IMR-90 (cell line): Measurements from ENCODE around the gene GABBR2. TPM values are rescaled to one million over a fixed set of nuclear protein-coding genes. Genes with fewer than 3 reads are reported as not detected.

Source experiments
- ATAC-seq: fragments of 200-7000 bp; cut with Tn5 transposase; 2 replicates; pipeline ENCODE4 v1.9.1; 2020; ENCODE audit warnings: low read depth, mild to moderate bottlenecking, moderate library complexity
- BruUV-seq: library from RNA; stranded (reverse); fragments of 400-500 nt; replicated peaks from 2 replicates; lab custom pipeline; 2021; lab: Mats Ljungman, UMichigan
- CTCF ChIA-PET: fragments of 300-600 bp; formaldehyde crosslinking; extraction: SDS; loops from one replicate; lab custom pipeline; 2021; ENCODE audit warnings: antibody characterized with exemption; lab: Yijun Ruan, JAX
- POLR2A ChIA-PET: fragments of 300-600 bp; sonication (Branson Sonifier 250); formaldehyde crosslinking; loops from one replicate; lab custom pipeline; 2022; ENCODE audit warnings: antibody characterized with exemption; ENCODE audit not compliant: unreplicated experiment; lab: Charles Lee
- DNase-seq: peaks from one replicate; pipeline ENCODE4 v3.0.0; 2013
- H2AFZ ChIP-seq: replicated peaks from 2 replicates; pipeline ENCODE3; 2013; ENCODE audit warnings: low read length, mild to moderate bottlenecking; ENCODE audit not compliant: poor library complexity
- H2AK5ac ChIP-seq: 2 replicates; pipeline ENCODE4 v1.6.1; 2013; ENCODE audit warnings: low read depth, low read length, inconsistent platforms
- H2AK9ac ChIP-seq: replicated peaks from 2 replicates; pipeline ENCODE3; 2013; ENCODE audit warnings: mild to moderate bottlenecking, low read depth, low read length, moderate library complexity; ENCODE audit not compliant: poor library complexity
- H2BK120ac ChIP-seq: 2 replicates; pipeline ENCODE4 v1.6.1; 2013; ENCODE audit warnings: low read depth, low read length, inconsistent platforms
- H2BK15ac ChIP-seq: 3 replicates; pipeline ENCODE4 v1.6.1; 2013; ENCODE audit warnings: low read depth, low read length, inconsistent platforms
- H2BK20ac ChIP-seq: 2 replicates; pipeline ENCODE4 v1.6.1; 2013; ENCODE audit warnings: low read depth, mild to moderate bottlenecking, inconsistent platforms, low read length, moderate library complexity
- H2BK5ac ChIP-seq: 2 replicates; pipeline ENCODE4 v1.6.1; 2013; ENCODE audit warnings: mild to moderate bottlenecking, low read depth, low read length, inconsistent platforms; ENCODE audit not compliant: poor library complexity, severe bottlenecking
- H3K14ac ChIP-seq: replicated peaks from 2 replicates; pipeline ENCODE4 v1.6.1; 2013; ENCODE audit warnings: low read depth, low read length, inconsistent platforms
- H3K18ac ChIP-seq: 2 replicates; pipeline ENCODE4 v1.6.1; 2013; ENCODE audit warnings: low read depth, low read length, control low read depth
- H3K23ac ChIP-seq: 2 replicates; pipeline ENCODE4 v1.6.1; 2013; ENCODE audit warnings: low read depth, low read length, inconsistent platforms
- H3K27ac ChIP-seq: 2 replicates; pipeline ENCODE4 v1.5.1; 2013; ENCODE audit warnings: mild to moderate bottlenecking, control low read depth, low read length; ENCODE audit not compliant: insufficient read depth
- H3K27me3 ChIP-seq: 2 replicates; pipeline ENCODE4 v1.6.1; 2013; ENCODE audit warnings: low read length; ENCODE audit not compliant: control insufficient read depth, insufficient read depth
- H3K36me3 ChIP-seq: 2 replicates; pipeline ENCODE4 v1.6.1; 2013; ENCODE audit warnings: low read length, mixed read lengths; ENCODE audit not compliant: control insufficient read depth, insufficient read depth
- H3K4ac ChIP-seq: 2 replicates; pipeline ENCODE4 v1.6.1; 2013; ENCODE audit warnings: low read depth, low read length, inconsistent platforms
- H3K4me1 ChIP-seq: 2 replicates; pipeline ENCODE4 v1.6.1; 2013; ENCODE audit warnings: low read length, mixed read lengths; ENCODE audit not compliant: control insufficient read depth, insufficient read depth
- H3K4me2 ChIP-seq: 2 replicates; pipeline ENCODE4 v1.6.1; 2013; ENCODE audit warnings: low read depth, mild to moderate bottlenecking, control low read depth, low read length, moderate library complexity
- H3K4me3 ChIP-seq: 2 replicates; pipeline ENCODE4 v1.5.1; 2013; ENCODE audit warnings: low read depth, mild to moderate bottlenecking, control low read depth, low read length, moderate library complexity; ENCODE audit not compliant: insufficient read depth
- H3K56ac ChIP-seq: 2 replicates; pipeline ENCODE4 v1.6.1; 2013; ENCODE audit warnings: low read length, inconsistent platforms; ENCODE audit not compliant: insufficient read depth; ENCODE audit errors: extremely low read depth
- H3K79me1 ChIP-seq, 2 experiments: 2 replicates each; pipeline ENCODE4 v1.6.1; 2013; ENCODE audit warnings: low read length in 2 of 2, inconsistent platforms in 1 of 2, low read depth in 1 of 2
- H3K9ac ChIP-seq: 2 replicates; pipeline ENCODE4 v1.6.1; 2013; ENCODE audit warnings: low read depth, low read length, control low read depth
- H3K9me1 ChIP-seq: 2 replicates; pipeline ENCODE4 v1.6.1; 2013; ENCODE audit warnings: low read length, inconsistent platforms; ENCODE audit not compliant: insufficient read depth
- H3K9me3 ChIP-seq: 2 replicates; pipeline ENCODE4 v1.6.1; 2013; ENCODE audit warnings: low read length; ENCODE audit not compliant: control insufficient read depth, insufficient read depth
- H4K20me1 ChIP-seq: 2 replicates; pipeline ENCODE4 v1.6.1; 2013; ENCODE audit warnings: low read length, inconsistent platforms; ENCODE audit not compliant: insufficient read depth
- H4K5ac ChIP-seq: 2 replicates; pipeline ENCODE4 v1.6.1; 2013; ENCODE audit warnings: mild to moderate bottlenecking, low read depth, low read length, control low read depth
- H4K8ac ChIP-seq, 2 experiments: 2 replicates each; pipeline ENCODE4 v1.6.1; 2013; ENCODE audit warnings: low read depth in 2 of 2, low read length in 2 of 2, control low read depth in 1 of 2, inconsistent platforms in 1 of 2
- H4K91ac ChIP-seq: 2 replicates; pipeline ENCODE4 v1.6.1; 2013; ENCODE audit warnings: low read depth, low read length, inconsistent platforms; ENCODE audit not compliant: insufficient read depth
- CEBPB ChIP-seq: IDR thresholded peaks from 2 replicates; pipeline ENCODE4 v1.6.1; 2012; ENCODE audit warnings: low read depth, low read length, improper control_type of control experiment
- CHD1 ChIP-seq: IDR thresholded peaks from 2 replicates; pipeline ENCODE4 v1.6.1; 2012; ENCODE audit warnings: low read depth, low read length, improper control_type of control experiment
- CTCF ChIP-seq: conservative IDR thresholded peaks from 2 replicates; pipeline ENCODE4 v1.5.1; 2012; ENCODE audit warnings: mild to moderate bottlenecking, low read depth, low read length, improper control_type of control experiment
- ELK1 ChIP-seq: fragments of 150-350 bp; IDR thresholded peaks from 2 replicates; pipeline ENCODE4 v1.6.1; 2016; ENCODE audit warnings: low read depth, mild to moderate bottlenecking, low read length, moderate library complexity, borderline replicate concordance
- FOS ChIP-seq: fragments of 150-350 bp; IDR thresholded peaks from 2 replicates; pipeline ENCODE4 v1.6.1; 2016; ENCODE audit warnings: low read depth, low read length
- MAFK ChIP-seq: IDR thresholded peaks from 2 replicates; pipeline ENCODE4 v1.6.1; 2012; ENCODE audit warnings: low read depth, low read length, improper control_type of control experiment
- MAZ ChIP-seq: IDR thresholded peaks from 2 replicates; pipeline ENCODE4 v1.6.1; 2012; ENCODE audit warnings: low read depth, mild to moderate bottlenecking, low read length, improper control_type of control experiment, moderate library complexity, borderline replicate concordance
- MXI1 ChIP-seq: IDR thresholded peaks from 2 replicates; pipeline ENCODE4 v1.6.1; 2012; ENCODE audit warnings: low read depth, mild to moderate bottlenecking, low read length, moderate library complexity, borderline replicate concordance
- NFE2L2 ChIP-seq: fragments of 150-350 bp; IDR thresholded peaks from 2 replicates; pipeline ENCODE4 v1.6.1; 2016; ENCODE audit warnings: low read depth, mild to moderate bottlenecking, low read length
- POLR2A ChIP-seq: IDR thresholded peaks from 2 replicates; pipeline ENCODE4 v1.6.1; 2012; ENCODE audit warnings: mild to moderate bottlenecking, low read depth, low read length
- RAD21 ChIP-seq: IDR thresholded peaks from 2 replicates; pipeline ENCODE4 v1.6.1; 2012; ENCODE audit warnings: low read length, improper control_type of control experiment
- RCOR1 ChIP-seq: IDR thresholded peaks from 2 replicates; pipeline ENCODE4 v1.6.1; 2012; ENCODE audit warnings: mild to moderate bottlenecking, low read length, improper control_type of control experiment; ENCODE audit not compliant: insufficient replicate concordance
- RFX5 ChIP-seq: IDR thresholded peaks from 2 replicates; pipeline ENCODE4 v1.8.0; 2012; ENCODE audit warnings: low read depth, mild to moderate bottlenecking, low read length, moderate library complexity
- USF2 ChIP-seq: fragments of 150-350 bp; IDR thresholded peaks from 2 replicates; pipeline ENCODE4 v1.6.1; 2017; ENCODE audit warnings: mild to moderate bottlenecking, antibody characterized with exemption, low read length, low read depth
- WGBS, 2 experiments: methylation state at CpG; one replicate each; pipeline versions ENCODE4 v1.1.5 to v1.1.7; 2013; ENCODE audit warnings: missing lambda C conversion rate in 2 of 2; ENCODE audit not compliant: insufficient read length in 1 of 2; ENCODE audit errors: extremely low coverage in 2 of 2; 5-methylcytosine and 5-hydroxymethylcytosine counted together
- dilution Hi-C: fragments of 300-500 bp; cut with HindIII; formaldehyde crosslinking; loops from one replicate; pipeline ENCODE4 v1.14.3; 2018; ENCODE audit warnings: low sequenced_read_pairs; ENCODE audit not compliant: unreplicated experiment
- in situ Hi-C: fragments of 300-500 bp; cut with MboI; formaldehyde crosslinking; loops from 3 replicates; pipeline ENCODE4 v1.14.3; 2019; ENCODE audit warnings: low sequenced_read_pairs, inconsistent platforms, mixed read lengths
- intact Hi-C: fragments of 100-400 bp; cut with micrococcal nuclease; formaldehyde crosslinking; loops from 2 replicates; pipeline ENCODE4 v1.10.0; 2022
- polyA plus RNA-seq, 3 experiments: library from polyadenylated mRNA; depleted of rRNA; stranded (reverse); fragments of >200 nt; gene quantifications; 2 replicates each; pipeline ENCODE4 v1.2.3, GENCODE V29; 2012; ENCODE audit warnings: low replicate concordance in 1 of 3
- total RNA-seq: library from RNA; depleted of rRNA; stranded (reverse); fragments of >200 nt; gene quantifications from 2 replicates; pipeline ENCODE4 v1.2.3, GENCODE V29; 2012

The GABBR2 gene
- total and polyA plus RNA-seq, 2 of the 4 experiments (the other 2 are of a cell fraction) = 14.2 to 20.3 TPM

- Histone ChIP-seq H4K20me1 (no peaks in the 10 kb centered on the region), H3K4me1 (0 out of 2 replicates have a peak, but pooled peaks cover 1% of the 10 kb centered on the region), H2AK5ac (no peak overlapping the region), H3K79me1 (no peaks in the 10 kb centered on the region), H2AK9ac (no peak overlapping the region), H2BK15ac (no peak overlapping the region), H2BK20ac (no peak overlapping the region), H3K27ac (no peak overlapping the region), H4K91ac (no peak overlapping the region), H3K4me3 (no peak overlapping the region), H3K4ac (no peak overlapping the region), H4K5ac (no peak overlapping the region), H3K36me3 (no peaks in the 10 kb centered on the region), H3K18ac (no peak overlapping the region), H2AFZ (no peak overlapping the region), H2BK5ac (no peak overlapping the region), H3K27me3 (no peaks in the 10 kb centered on the region; the same call in 1 of the 2 replicates), H3K9me3 (no peaks in the 10 kb centered on the region; the same call in 1 of the 2 replicates), H3K56ac (no peak overlapping the region), H3K4me2 (no peak overlapping the region), H2BK120ac (no peak overlapping the region), H3K23ac (no peak overlapping the region), H3K14ac (no peak overlapping the region), H4K8ac (no peak overlapping the region), H3K9ac (no peak overlapping the region), H3K9me1 (no peaks in the 10 kb centered on the region)
- 79% methylated on average over 4 of the region's 10 CpGs; no CpG with 5 or more reads in 1 of the 2 experiments for whole genome bisulfite sequencing, 2 experiments
- in situ Hi-C loops (no loop called here), dilution Hi-C loops (no loop called here), intact Hi-C loops (no loop called here)
- POLR2A ChIA-PET = no interaction called here
- no TSS peak for BruUV-seq
- CTCF ChIA-PET = interaction anchor here (0.6 kb wide), 1 partner anchor 14 kb away, joined by 5 read pairs; no protein-coding TSS in a partner anchor
- no peak for ATAC-seq
- no peak for DNase-seq
- TF ChIP-seq RCOR1 (no peak), CTCF (no peak), CEBPB (no peak), POLR2A (no peak), RFX5 (no peak), USF2 (no peak), MAZ (no peak), MAFK (no peak), CHD1 (no peak), MXI1 (no peak), FOS (no peak), RAD21 (no peak), NFE2L2 (no peak), ELK1 (no peak)
These were observed 292.2 kb downstream of the GABBR2 start for GRCh38 chr9:98416294-98417248.
